Mucosa of descending colon (tissue), 3 donors: ENCODE measurements around the gene LRRC1. TPM values are rescaled to one million over a fixed set of nuclear protein-coding genes. Genes with fewer than 3 reads are reported as not detected.
A peak's percentile ranks its signal among the peaks of the same experiment; 100 is the strongest.

Source experiments
- ATAC-seq: fragments of 200-7000 bp; cut with Tn5 transposase; one replicate; pipeline ENCODE4 v1.9.1; 2020; ENCODE audit warnings: mild to moderate bottlenecking, moderate library complexity
- DNase-seq, 3 donors: peaks; one replicate each; pipeline ENCODE4 v3.0.0-alpha.2; 2020
- H3K36me3 ChIP-seq: fragments of 200-600 bp; one replicate; pipeline ENCODE4 v1.8.0; 2021; ENCODE audit warnings: low read depth, mild to moderate bottlenecking
- H3K4me1 ChIP-seq: fragments of 200-600 bp; one replicate; pipeline ENCODE4 v1.8.0; 2021; ENCODE audit warnings: low read depth, mild to moderate bottlenecking
- H3K4me3 ChIP-seq: fragments of 200-600 bp; one replicate; pipeline ENCODE4 v1.8.0; 2021; ENCODE audit warnings: mild to moderate bottlenecking
- H3K9me3 ChIP-seq: fragments of 200-600 bp; one replicate; pipeline ENCODE4 v1.8.0; 2021; ENCODE audit warnings: mild to moderate bottlenecking
- CTCF ChIP-seq: fragments of 200-600 bp; IDR thresholded peaks from one replicate; pipeline ENCODE4 v1.8.0; 2022; ENCODE audit warnings: antibody characterized with exemption, mild to moderate bottlenecking
- intact Hi-C, 2 donors: fragments of 100-400 bp; cut with DNase I in 1 of 2; cut with micrococcal nuclease in 1 of 2; formaldehyde crosslinking; loops; one replicate each; pipeline versions ENCODE4 v1.11.0 to v1.11.1; 2022; cut with DNase I, micrococcal nuclease
- total RNA-seq, 3 donors: library from RNA; stranded (reverse); fragmentation: NEBNext Ultra II Directional in 2 of 3; extraction: Animal tissue kit (Norgen Biotek cat#: 25700) in 2 of 3; gene quantifications; one replicate each; pipeline versions ENCODE4 v1.2.1 to v1.2.4, GENCODE V29; 2021 to 2023
- donor health status: DM: no; HTN: no; CAD: no; lungs with moderate emphysema.
- donor health status: DM: no; HTN: no; CAD: no.
- donor health status: DM: no; HTN: yes; CAD: no.

LRRC1 gene
- total RNA-seq, 3 donors from 2014 or later: 57.7 to 105 (median 89.4) TPM

GRCh38 chr6:53793318-53794136 is 1.3 kb upstream of the LRRC1 start:
- intact Hi-C loops: loop anchor here (5.0 to 10.0 kb wide), 2 partner anchors 161 to 164 kb away; no protein-coding TSS in a partner anchor
- H3K4me1 ChIP-seq: peaks cover 3% of the 10 kb centered on the region
- ATAC-seq: peak; percentile 52
- peaks cover 9% of the 10 kb centered on the region for H3K9me3 ChIP-seq
- peak overlapping the region; percentile 88 for H3K4me3 ChIP-seq
- no peak for TF ChIP-seq CTCF
- DNase-seq: peak; percentile 65 to 79 (median 71)
- no peaks in the 10 kb centered on the region for H3K36me3 ChIP-seq

DNA sequence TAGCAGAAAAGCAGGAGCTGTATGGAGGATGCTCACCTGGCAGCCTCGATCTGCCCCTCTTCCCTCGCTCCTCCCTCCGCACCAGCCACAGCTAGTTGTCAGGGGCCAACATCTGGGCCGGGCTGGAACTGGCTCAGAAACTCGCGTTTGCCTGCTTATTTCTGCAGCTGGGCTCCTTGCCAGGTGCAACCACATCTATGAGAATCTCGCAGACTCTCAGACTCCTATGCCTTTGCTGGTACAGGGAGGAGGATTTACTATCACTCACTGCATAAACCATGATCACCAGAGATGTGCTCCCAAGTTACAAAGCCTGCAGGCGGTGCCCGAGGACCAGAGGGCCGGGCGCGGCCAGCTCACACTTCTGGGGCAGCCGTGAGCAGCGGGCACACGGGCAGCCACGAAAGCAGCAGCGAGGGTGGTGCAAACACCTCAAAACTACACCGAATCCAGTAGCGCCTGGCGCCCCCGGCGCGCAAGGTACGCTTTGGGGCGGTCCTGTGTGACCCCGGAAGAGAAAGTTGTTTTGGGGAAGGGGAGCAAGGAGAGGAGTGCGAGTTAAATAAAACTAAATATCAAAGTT is 577 bp upstream of the LRRC1 start:
- ATAC-seq (peak; percentile 76), DNase-seq (peak; percentile 84 to 88 (median 87))
- Histone ChIP-seq H3K36me3 (no peaks in the 10 kb centered on the region), H3K9me3 (peaks cover 5% of the 10 kb centered on the region), H3K4me1 (peaks cover 5% of the 10 kb centered on the region), H3K4me3 (peak overlapping the region; percentile 88)
- peak; percentile 52 for TF ChIP-seq CTCF
- intact Hi-C loops: loop anchor here (5.0 to 10.0 kb wide), 2 partner anchors 161 to 163 kb away; no protein-coding TSS in a partner anchor

DNA sequence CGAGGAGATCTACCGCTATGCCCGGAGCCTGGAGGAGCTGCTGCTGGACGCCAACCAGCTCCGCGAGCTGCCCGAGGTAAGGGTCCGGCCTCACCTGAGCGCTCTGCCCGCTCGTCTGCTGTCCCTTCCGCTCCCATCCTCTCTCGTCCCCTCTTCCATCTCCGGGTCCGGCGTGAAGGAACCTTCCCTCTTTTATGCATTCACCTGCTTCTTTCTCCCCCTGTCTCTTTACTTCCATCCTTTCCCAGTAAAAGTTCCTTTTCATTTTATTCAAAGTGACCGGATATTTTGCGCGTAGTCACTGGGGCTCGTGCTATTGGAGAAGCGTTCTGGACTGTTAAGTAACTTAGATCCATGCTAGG is 516 bp downstream of the LRRC1 start:
- no peaks in the 10 kb centered on the region for H3K9me3 ChIP-seq
- TF ChIP-seq CTCF: no peak
- peaks cover 16% of the 10 kb centered on the region for H3K4me1 ChIP-seq
- peak overlapping the region; percentile 88 for H3K4me3 ChIP-seq
- H3K36me3 ChIP-seq: no peaks in the 10 kb centered on the region
- intact Hi-C loops: loop anchor here in 1 of 2 donors (10.0 kb wide), 1 partner anchor 159 kb away; no protein-coding TSS in a partner anchor
- DNase-seq (no peak), ATAC-seq (peak; percentile 34)

DNA sequence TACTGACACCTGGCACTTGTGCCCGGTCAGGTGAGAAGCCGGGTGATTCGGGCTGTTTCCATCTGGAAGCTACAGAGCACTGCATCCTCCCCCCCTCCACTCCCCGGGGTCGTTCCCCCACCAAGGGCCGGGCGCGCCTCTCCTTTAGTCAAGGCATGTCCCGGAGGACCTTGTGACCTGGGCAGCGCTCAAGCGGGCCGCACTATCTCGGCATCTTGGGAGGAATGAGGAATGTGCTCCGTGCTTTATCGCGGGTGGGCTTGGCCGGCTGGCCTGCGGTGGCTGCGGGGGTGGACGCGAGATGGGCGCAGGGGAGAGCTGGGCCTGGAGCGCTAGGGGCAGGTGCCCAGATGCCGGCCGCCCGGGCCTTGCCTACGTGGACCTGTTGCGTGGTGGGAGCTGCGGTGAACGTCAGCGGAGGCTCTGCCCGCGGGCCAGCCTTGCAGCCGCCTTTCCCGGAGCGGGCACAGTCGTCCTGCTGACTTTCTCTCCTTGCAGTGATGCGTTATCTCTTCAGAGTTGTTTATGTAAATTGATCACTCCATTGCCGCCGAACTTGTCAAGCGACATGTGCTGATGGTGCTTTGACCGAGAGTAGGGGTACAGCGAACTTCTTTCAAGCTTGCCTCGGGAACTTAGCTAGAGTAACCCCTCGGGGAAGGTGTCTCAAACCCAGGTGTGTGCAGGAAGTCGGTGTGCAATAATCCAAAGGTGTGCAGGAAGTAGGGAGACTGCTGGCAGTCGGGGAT is 1.1 kb downstream of the LRRC1 start:
- intact Hi-C loops: loop anchor here in 1 of 2 donors (10.0 kb wide), 1 partner anchor 159 kb away; no protein-coding TSS in a partner anchor
- no peak for TF ChIP-seq CTCF
- Histone ChIP-seq H3K4me1 (peaks cover 21% of the 10 kb centered on the region), H3K36me3 (no peaks in the 10 kb centered on the region), H3K9me3 (no peaks in the 10 kb centered on the region), H3K4me3 (peak overlapping the region; percentile 88)
- DNase-seq (peak; percentile 65 to 68 (median 67)), ATAC-seq (peak; percentile 50)

DNA sequence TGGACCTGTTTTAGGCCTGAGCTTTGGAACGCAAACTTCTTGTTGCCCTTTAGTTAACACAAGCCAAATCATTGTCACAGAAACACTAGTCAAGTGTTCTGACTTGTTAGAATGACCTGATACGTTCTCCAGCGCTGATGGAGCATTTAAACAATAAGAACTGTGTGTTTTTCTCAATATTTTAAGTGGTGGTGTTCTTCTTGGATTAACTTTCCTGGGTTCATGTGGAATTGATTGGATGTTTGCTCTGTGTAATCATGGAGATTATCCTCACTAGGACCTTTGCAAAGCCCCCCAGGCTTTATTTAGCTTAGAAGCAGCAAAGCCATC is 1.6 kb downstream of the LRRC1 start:
- no peaks in the 10 kb centered on the region for H3K36me3 ChIP-seq
- intact Hi-C loops: loop anchor here in 1 of 2 donors (10.0 kb wide), 1 partner anchor 158 kb away; no protein-coding TSS in a partner anchor
- peaks cover 26% of the 10 kb centered on the region for H3K4me1 ChIP-seq
- no peak overlapping the region for H3K4me3 ChIP-seq
- no peak for ATAC-seq
- no peak for DNase-seq
- H3K9me3 ChIP-seq: no peaks in the 10 kb centered on the region
- TF ChIP-seq CTCF: no peak
